GM18519 (cell line): ENCODE results near the gene GRIPAP1.

ENCODE experiments used
- ATAC-seq: cut with Tn5 transposase; IDR thresholded peaks from one replicate; pipeline ENCODE4 v1.9.1; 2021; ENCODE audit warnings: mild to moderate bottlenecking, moderate library complexity; ENCODE audit not compliant: unreplicated experiment, low FRiP score

GRIPAP1 gene

DNA sequence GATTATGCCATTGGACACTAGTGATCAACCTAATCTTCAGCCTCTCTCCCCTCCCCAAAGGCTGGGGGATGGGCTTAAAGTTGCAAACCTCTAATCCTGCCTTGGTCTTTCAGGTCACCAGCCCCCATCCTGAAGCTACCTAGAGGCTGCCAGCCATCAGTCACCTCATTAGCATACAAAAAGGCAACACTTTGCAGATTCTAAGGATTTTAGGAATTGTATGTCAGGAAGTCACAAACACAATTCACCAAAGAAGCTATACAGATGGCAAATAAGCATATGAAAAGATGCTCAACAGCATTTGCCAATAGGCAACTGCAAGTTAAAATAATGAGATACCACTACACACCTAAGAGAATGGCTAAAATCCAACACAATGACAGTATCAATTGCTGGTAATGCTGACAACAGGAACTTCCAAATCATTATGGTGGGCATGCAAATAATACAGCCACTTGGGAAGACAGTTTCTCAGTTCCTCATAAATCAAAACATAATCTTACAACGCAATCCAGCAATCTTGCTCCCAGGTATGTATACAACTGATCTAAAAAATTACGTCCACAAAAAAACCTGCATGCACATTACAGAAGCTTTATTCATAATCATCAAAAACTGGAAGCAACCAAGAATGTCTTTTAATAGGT, 74.2 kb downstream of the GRIPAP1 start:
- ATAC-seq, result no peak

DNA sequence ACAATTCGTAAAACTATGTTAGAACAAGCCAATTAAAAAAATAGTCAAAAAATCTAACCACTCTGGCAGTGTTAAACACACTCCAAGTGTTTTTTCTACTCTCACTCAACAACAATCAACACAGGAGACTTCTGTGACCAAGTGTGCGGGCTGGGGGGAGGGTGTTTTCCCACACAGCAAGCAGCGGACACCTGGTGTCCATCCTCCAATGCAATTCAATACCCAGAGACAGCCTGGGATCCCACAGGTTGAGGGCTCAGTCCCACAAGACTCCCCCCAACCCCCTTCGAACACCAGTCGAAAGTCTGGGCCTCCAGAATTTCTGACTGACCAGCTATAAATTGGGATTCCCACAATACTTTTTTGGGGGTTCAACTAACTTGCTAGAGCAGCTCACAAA, 74.9 kb downstream of the GRIPAP1 start:
- ATAC-seq, result no peak

DNA sequence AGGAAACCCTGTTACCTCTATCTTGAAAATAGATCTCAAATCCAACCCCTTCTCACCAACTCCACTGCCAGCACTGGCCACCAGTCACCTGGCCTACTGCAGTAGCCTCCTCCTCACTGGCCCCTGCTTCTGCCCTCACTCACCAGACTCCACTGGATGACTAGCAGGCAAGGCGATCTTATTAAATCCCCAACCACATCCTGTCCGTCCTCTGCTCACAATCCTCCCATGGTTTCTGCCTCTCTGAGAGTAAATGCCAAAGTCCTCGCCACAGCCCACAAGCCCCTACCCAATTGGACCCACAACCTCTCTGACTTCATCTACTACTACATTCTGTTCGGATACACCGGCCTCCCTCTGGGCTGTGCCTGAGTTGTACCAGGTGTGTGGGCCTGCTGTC, 77.8 kb downstream of the GRIPAP1 start:
- ATAC-seq, result no peak

DNA sequence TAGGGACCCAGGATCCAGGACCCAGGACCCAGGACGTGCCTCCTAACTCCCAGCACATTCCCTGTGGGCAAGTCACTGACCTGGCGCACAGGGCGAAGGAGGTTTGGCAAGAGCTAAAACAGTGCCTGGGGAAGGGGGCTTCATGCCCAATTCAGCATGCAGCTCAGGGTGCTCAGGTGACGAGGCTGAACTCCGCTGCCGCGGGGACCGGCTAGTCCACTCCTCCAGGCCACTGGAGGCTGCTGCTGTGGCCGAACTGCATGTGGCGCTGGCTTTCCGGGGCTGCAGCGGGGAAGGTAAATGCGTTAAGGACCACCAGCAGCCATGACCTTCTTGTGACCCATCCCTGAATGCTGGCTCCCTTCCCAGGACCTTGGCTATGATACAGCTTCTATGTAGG, 78.3 kb downstream of the GRIPAP1 start:
- ATAC-seq, result no peak
